HG02970 (cell line): Measurements from ENCODE around the gene BIRC3.
"Not testable (repeated sequence)": the region's sequence is repeated elsewhere in the genome, so short reads cannot be mapped to it uniquely, and the experiment has no call there.

Experiments used
- ATAC-seq: cut with Tn5 transposase; IDR thresholded peaks from one replicate; pipeline ENCODE4 v1.9.1; 2021; ENCODE audit warnings: mild to moderate bottlenecking, moderate library complexity, moderate number of reproducible peaks; ENCODE audit not compliant: unreplicated experiment, low FRiP score

The BIRC3 gene

DNA sequence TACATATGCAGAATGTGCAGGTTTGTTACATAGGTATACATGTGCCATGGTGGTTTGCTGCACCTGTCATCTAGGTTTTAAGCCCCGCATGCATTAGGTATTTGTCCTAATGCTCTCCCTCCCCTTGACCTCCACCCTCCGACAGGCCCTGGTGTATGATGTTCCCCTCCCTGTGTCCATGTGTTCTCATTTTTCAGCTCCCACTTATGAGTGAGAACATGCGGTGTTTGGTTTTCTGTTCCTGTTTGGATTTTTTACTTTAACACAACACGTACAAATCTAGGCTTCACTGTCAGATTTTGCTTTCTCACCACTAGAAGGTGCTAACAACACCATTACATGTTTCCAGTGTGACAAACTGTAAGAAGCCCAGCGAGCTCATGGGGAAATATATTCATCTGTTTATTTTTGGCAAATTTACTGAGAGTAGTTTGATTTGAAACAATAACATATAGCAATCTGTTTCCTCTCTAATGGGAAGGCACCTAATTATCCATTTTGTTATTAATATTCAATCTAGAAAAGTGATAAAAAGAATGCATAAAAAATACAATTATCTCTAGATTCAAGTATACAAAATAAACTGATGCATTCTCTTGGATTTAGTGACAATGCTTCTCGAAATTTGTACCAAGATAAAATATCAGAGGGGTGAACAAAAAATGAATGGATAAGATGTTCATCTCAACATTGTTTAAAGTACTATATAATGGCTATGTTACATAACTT is 23.2 kb upstream of the BIRC3 start:
- ATAC-seq: peak; percentile 82

DNA sequence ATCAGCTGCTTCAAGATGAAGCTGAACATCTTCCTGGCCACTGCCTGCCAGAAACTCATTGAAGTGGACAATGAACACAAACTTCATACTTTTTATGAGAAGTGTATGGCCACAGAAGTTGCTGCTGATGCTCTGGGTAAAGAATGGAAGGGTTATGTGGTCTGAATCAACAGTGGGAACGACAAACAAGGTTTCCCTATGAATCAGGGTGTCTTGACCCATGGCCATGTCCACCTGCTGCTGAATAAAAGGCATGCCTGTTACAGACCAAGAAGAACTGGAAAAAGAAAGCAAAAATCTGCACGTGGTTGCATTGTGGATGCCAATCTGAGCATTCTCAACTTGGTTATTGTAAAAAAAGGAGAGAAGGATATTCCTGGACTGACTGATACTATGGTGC is 22.2 kb upstream of the BIRC3 start:
- no peak for ATAC-seq

DNA sequence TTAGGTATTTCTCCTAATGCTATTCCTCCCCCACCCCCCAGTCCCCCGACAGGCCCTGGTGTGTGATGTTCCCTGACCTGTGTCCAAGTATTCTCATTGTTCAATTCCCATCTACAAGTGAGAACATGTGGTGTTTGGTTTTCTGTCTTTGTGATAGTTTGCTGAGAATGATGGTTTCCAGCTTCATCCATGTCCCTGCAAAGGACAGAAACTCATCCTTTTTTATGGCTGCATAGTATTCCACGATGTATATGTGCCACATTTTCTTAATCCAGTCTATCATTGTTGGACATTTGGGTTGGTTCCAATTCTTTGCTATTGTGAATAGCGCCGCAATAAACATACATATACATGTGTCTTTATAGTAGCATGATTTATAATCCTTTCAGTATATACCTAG is 20.5 kb upstream of the BIRC3 start:
- not testable (repeated sequence) for ATAC-seq

DNA sequence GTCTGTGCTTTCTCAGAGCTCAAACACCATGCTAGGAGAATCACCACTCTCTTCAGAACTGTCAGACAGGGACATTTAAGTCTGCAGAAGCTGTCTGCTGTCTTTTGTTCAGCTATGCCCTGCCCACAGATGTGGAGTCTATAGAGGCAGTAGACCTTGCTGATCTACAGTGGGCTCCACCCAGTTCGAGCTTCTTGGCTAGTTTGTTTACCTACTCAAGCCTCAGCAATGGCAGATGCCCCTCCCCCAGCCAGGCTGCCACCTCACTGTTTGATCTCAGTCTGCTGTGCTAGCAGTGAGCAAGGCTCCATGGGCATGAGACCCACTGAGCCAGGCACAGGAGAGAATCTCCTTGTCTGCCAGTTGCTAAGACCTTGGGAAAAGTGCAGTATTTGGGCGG is 16.4 kb upstream of the BIRC3 start:
- not testable (repeated sequence) for ATAC-seq

DNA sequence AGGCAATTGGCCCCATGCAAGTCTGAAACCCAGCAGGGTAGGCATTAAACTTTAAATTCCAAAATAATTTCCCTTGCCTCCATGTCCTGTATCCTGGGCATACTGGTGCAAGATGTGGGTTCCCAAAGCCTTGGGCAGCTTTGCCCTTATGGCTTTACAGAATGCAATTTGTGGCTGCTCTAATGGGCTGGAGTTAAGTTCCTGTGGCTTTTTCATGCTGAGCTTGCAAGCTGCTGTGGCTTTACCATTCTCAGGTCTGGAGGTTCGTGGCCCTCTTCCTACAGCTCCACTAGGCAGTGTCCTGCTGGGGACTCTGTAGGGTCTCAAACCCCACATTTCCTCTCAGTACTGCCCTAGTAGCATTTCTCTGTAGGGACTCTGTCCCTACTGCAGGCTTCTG is 15.0 kb upstream of the BIRC3 start:
- no peak for ATAC-seq

DNA sequence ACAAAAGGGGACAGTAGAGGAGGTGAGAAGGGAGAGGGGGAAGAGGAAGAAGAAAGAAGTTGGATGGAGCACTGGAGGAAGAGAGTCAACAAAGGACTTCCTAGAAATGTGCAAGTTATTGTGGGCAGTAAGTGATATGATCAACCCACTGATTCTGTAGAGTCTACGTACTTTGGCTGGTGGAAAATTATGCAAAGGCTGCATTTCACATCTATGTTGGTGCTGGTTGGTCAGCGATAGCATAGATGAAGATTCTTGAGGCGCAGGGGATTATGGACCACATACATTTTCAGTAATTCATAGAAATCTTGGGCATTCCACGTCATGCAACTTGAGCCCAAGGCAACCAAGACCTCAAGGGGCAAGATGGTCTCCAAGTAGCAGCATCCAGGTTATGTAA is 12.6 kb upstream of the BIRC3 start:
- ATAC-seq: no peak

DNA sequence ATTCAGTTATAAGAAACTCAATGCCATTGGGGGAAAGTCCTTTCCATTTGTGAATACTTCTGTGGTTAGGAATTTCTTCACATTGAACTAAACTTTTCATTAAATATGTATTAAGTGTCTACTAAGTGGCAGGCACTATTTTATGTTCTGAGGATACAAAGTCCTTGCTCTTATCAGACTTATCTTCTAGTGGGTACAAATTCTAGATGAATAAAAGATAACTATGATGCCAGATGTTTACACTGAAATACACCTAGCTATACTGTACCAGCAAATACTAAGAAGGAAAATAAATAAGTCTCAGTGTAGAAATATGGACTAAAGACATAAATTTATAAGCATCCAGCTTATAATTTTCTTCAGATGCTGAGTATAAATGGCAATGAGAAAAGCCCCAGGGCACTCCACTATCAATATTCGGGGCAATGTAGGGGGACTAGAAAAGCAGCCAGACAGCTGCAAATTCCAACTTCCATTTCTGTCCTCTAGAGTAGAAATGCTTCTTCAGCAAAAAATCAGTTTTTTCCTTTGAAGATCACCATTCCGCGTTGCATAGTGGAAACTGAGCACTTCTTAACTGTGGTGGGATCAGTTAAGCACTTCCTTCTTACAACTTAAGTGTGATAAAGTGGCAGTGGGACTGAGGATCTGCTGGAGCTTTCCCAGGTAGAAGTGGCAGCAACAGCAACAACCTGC is 11.8 kb upstream of the BIRC3 start:
- ATAC-seq: no peak

DNA sequence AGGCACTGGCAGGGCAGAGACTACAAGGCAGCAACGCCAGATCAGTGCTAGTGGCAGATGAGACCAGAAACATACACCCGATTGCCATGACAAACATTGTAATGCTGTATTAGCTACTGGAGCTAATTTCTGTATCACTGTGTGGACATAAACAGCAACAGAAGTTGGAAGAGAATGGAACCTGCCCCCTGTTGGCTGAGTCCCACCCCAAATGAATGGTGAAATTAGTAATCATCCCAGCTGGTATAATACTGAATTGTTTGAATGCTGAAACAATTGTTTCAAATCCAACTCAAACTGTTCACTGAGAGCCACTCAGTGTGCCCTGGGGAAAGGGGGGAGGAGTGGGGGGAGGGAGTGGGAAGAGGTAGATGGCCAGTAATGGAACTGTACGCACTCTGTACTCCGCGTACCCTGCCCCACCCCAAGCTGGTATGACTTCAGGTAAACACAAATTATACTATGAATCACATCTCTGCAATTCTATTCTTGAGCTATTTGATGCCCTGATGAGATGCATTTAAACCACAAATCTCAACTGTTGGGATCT is 11.2 kb upstream of the BIRC3 start:
- ATAC-seq: no peak

DNA sequence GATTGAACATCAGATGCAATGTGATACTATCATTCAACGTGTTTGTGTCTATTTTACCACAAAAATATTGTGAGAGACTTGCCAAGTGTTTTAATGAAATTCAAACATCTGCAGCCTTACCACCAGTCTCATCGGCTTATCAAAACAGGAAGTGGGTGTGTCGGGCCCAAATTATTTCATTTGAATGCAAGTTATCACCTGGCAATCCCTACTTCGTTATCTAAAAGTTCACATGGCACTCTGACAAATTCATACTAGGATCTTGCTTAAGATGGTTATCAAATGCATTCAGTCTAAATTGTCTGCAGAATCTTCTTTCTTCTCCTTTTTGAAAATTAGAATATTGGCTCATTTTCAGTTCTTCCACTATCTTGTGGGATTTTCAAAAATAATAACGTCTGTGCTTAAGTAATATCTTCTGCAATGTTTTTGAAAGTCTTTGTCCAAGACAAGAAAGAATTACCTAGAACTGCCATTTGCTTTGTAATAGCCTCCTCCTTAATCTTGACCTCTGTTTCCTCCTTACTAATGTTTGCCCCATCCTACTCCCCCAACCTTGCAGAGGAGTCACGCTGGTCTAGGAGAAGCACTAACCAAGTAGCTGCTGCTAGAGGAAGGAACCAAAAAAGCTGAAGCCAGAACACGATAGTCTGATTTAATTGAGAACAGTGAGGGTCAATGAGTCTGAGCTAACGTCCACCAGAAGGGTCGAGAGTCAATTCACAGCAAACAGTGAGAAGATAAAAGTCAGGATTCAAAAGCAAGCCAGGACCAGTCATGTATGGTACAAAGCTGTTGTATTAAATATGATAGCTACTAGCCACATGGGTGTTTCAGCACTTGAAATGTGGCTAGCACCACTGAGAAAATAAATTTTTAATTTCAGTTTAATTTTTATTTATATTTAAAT is 10.2 kb upstream of the BIRC3 start:
- no peak for ATAC-seq

DNA sequence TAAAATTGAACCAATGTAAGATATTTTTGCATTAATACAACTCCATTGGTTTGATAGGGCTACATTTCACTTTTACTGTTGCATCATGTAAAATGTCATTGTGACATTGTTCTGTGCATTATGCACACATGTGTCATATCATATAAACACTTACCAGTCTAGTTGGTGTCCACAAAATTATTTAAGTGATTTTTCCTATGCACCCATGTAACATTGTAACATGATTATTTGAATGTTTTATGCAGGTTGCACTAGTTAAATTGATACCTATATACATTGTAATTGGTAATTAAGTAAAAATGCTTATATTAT is 9.6 kb upstream of the BIRC3 start:
- ATAC-seq: no peak

DNA sequence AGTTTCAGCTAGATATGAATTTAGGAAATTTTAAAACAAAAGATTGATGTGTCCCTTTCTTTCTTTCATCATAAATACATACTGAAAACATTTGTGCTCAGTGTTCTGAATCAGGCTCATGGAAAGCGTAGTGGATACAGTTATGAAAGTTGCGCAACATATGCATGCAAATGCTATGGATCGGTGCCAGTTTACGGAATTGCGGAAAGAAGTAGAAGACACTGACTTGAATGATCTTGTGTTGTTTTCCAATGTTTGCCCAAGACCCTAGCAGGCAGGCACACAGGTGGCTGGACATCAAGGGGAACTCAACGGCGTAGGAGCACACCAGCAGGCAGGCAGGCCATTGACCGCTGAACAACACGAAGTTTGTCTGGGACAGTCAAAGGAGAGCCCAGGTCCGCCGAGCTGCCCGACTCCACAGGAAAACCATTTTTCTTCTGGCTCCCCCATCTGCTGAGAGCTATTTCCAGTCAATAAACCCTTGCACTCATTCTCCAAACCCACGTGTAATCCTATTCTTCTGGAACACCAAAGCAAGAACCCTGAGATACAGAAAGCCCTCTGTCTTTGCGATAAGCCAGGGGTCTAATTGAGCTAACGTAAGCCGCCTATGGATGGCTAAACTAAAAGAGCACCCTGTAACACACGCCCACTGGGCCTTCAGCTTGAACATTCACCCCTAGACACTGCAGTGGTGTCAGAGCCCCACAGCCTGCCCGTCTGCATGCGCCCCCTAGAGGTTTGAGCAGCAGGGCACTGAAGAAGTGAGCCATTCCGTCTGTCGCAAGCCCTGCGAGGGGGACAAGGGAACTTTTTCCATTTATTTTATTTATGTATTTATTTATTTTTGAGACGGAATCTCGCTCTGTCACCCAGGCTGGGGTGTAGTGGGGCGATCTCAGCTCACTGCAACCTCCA is 7.4 kb upstream of the BIRC3 start:
- ATAC-seq: no peak

DNA sequence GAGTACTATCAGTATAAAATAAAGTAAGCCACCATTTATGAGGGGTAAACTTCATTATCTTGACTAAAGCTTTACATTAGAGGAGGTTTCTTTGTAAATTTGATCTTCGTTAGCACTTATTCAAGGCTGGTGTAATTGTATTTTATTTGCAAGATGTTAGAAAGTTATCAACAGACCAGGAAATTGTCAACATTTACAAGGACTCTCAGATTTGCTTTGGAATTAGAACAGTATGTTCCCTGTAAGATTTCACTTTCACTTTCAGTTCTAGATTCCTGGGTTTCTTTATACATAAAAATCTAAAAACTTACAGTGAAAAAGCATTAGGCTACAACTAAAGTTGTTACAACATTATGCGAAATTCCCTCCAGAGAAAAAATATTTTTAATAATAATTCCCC is 4.6 kb upstream of the BIRC3 start:
- ATAC-seq: no peak

DNA sequence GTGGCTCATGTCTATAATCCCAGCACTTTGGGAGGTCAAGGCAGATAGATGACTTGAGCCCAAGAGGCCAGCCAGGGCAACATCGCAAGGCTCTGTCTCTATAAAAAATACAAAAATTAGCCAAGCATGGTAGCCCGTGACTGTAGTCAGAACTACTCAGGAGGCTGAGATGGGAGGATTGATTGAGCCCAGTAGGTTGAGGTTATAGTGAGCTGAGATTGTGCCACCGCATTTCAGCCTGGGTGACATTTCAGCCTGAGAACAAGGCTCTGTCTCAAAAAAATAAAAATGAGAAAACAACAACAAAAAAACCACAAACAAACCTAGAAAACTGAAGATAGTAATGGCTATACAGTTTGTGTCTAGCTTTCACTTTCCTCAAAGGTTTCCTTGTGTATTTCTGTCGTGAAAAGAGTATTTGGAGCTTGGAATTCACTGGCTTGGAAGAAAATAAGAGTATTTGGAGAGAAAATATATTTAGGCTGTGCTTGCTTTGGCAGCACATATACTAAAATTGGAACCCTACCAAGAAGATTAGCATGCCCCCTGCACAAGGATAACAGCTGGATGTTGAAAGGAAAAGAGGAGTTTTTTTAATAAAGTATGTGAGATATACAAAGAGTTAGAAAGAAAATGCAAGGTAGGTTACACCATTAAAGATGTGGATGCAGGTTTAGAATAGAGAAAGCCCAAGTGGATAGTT is 3.9 kb upstream of the BIRC3 start:
- ATAC-seq: no peak

DNA sequence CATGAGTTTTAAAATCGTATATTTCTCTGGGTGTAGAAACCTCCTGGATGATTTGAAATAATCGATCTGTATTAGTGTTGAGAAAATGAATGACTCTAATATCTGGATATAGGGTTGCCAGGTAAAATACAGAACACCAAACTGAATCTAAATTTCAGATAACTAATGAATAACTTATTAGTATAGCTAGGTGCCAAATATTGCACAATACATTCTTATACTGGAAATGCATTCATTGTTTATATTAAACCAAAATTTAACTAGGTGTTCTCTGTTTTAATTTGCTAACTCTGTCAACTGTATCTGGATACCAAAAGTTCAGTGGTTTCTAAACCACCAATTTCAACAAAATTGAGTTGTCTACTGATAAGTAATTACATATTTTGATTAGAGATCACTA is 2.5 kb upstream of the BIRC3 start:
- no peak for ATAC-seq

DNA sequence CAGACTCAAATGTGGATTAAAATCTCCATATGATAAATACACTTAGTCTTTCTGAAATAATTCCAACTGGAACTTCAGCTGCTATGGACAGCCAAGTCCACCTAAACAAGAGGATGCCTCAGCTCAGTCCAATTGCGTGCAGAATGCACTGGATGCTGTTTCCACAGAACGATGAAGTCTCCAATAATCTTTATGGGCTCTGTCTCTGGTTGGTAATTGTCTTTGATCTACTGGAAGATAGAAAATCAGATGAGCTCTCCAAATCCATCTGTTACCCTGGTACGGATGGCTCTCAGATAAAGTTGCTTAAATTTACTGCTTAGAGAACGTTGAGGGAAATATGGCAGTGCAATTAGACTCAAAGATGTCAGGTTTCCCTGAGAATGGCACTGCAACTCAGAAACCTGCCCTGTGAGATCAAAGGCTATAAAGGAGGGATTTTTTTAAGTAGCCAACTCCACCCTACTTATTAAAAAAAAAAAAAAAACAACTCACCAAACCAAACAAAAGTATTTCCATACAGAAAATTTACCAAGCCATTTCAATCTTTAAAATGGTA is 859 bp upstream of the BIRC3 start:
- no peak for ATAC-seq

DNA sequence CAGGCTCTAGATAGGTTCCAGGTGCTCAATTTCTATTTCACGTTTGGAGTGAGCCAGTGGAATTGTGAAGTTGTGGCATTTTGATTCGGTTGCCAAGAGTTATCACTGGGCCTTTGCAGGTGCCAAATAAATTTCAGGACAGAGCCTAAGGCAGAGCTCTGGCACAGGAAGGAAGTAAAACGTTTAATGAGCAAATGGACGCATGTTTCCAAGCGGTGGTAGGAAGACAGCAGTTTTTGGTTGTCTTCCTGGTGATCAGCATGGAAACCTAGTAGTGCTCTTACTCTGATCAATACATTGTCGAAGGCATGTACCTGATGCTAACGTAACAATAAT is 452 bp downstream of the BIRC3 start:
- no peak for ATAC-seq

DNA sequence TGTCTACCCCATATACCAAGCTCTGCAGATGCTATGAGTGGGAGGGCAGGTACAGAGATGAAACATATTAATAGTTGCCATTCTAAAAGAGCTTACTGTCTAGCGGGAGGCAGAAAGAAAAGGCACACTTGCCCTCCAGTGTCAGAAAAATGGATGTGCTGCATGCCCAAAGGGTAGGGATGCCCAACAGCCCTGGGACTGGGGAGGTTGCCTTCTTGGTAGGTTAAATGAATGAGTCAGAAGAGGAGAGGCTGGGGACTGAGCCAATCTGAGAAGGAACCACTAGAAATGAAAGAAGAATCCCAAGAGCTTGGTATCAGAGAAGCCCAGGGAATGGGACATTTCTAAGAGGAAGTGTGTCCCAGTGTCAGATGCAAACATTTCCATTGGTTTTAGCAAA is 1.2 kb downstream of the BIRC3 start:
- ATAC-seq: no peak

DNA sequence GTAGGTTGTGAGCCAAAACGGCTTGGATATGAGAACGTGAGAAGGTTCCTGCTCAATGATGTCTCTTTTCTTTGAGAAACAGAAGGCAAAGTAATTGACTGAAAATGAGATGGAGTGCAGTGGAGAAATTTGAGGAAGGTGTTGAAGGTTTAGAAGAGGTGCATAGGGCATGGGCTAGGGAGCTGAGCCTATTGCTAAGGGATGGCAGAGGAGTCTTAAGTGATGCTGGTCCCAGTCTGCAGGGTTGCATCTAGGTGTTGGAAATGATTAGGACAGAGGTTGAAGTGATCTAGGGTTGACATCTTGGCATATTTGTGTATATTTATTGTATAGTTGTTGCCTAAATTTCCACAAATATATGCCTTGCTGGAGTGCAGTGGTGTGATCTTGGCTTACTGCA is 2.3 kb downstream of the BIRC3 start:
- ATAC-seq: no peak

DNA sequence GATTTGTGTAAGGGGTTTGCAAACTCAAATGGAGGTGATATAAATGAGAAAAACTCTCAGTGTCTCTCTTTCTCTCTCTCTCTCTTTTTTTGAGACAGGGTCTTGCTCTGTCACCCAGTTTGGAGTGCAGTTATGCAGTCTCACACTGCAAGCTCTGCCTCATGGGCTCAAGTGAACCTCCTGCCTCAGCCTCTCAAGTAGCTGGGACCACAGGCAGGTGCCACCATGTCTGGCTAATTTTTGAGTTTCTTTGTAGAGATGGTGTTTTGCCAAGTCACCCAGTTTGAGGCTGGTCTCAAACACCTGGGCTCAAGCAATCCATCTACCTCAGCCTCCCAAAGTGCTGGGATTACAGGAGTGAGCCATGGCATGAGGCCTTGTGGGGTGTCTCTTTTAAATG is 2.9 kb downstream of the BIRC3 start:
- no peak for ATAC-seq
